AG04450 (cell line): Measurements from ENCODE around the gene ATP5MC3. TPM values are rescaled to one million over a fixed set of nuclear protein-coding genes. Genes with fewer than 3 reads are reported as not detected.

Experiments used
- CTCF ChIA-PET: fragments of 300-600, 350-600 bp; formaldehyde crosslinking; extraction: SDS; loops from one replicate; lab custom pipeline; 2022; ENCODE audit warnings: antibody characterized with exemption, inconsistent platforms; lab: Charles Lee
- POLR2A ChIA-PET: fragments of 350-600 bp; formaldehyde crosslinking; extraction: SDS; loops from one replicate; lab custom pipeline; 2021; ENCODE audit warnings: antibody characterized with exemption, inconsistent platforms; lab: Yijun Ruan, JAX
- DNase-seq: peaks from one replicate; pipeline ENCODE4 v3.0.0-alpha.2; 2011; ENCODE audit warnings: low read depth, low spot score
- H3K27ac ChIP-seq: one replicate; pipeline ENCODE4 v1.5.1; 2012; ENCODE audit warnings: low read depth, low read length, control low read depth
- H3K27me3 ChIP-seq: one replicate; pipeline ENCODE4 v1.6.0; 2012; ENCODE audit warnings: low read length; ENCODE audit not compliant: control insufficient read depth, insufficient read depth
- H3K4me3 ChIP-seq: 2 replicates; pipeline ENCODE4 v1.5.1; 2011; ENCODE audit warnings: mild to moderate bottlenecking, low read depth, low read length, control low read depth
- H3K9me3 ChIP-seq: 2 replicates; pipeline ENCODE4 v1.5.1; 2012; ENCODE audit warnings: low read length; ENCODE audit not compliant: control insufficient read depth, insufficient read depth
- CTCF ChIP-seq: IDR thresholded peaks from 2 replicates; pipeline ENCODE4 v1.5.1; 2011; ENCODE audit warnings: low read depth, low read length, control low read depth, inconsistent platforms
- polyA plus RNA-seq: library from polyadenylated mRNA; depleted of rRNA; stranded (reverse); fragments of >200 nt; gene quantifications from 2 replicates; pipeline ENCODE4 v1.2.3, GENCODE V29; 2011

ATP5MC3 gene
- polyA plus RNA-seq, 1 experiment, result 519 TPM

GRCh38 chr2:175183674-175184073 lies 2.2 kb upstream of the ATP5MC3 start:
- Histone ChIP-seq H3K9me3 (no peaks in the 10 kb centered on the region; the same call in 1 of the 2 replicates), H3K27me3 (no peaks in the 10 kb centered on the region), H3K4me3 (no peak overlapping the region), H3K27ac (no peak overlapping the region)
- ChIA-PET CTCF (no interaction called here), POLR2A (no interaction called here)
- TF ChIP-seq CTCF, result no peak
- DNase-seq, result no peak

GRCh38 chr2:175181877-175182308 lies 383 bp upstream of the ATP5MC3 start:
- no peak for DNase-seq
- Histone ChIP-seq H3K27me3 (no peaks in the 10 kb centered on the region), H3K9me3 (no peaks in the 10 kb centered on the region; the same call in 1 of the 2 replicates), H3K27ac (no peak overlapping the region), H3K4me3 (peak overlapping the region; percentile 84)
- no peak for TF ChIP-seq CTCF
- ChIA-PET POLR2A (interaction anchor here (1.7 kb wide), 1 partner anchor 13 kb away, joined by 6 read pairs; the partner anchor contains the start of gene ATF2), CTCF (interaction anchor here (0.9 to 2.2 kb wide), 3 partner anchors 22 to 482 kb away, joined by 3 to 6 read pairs (median 3); no protein-coding TSS in a partner anchor)

- no peak for DNase-seq
- ChIA-PET CTCF (interaction anchor here (0.7 to 2.2 kb wide), 2 partner anchors 28 to 71 kb away, joined by 3 to 6 read pairs; no protein-coding TSS in a partner anchor), POLR2A (interaction anchor here (1.7 kb wide), 1 partner anchor 12 kb away, joined by 6 read pairs; the partner anchor contains the start of gene ATF2)
- Histone ChIP-seq H3K9me3 (no peaks in the 10 kb centered on the region; the same call in 1 of the 2 replicates), H3K27me3 (no peaks in the 10 kb centered on the region), H3K27ac (peak overlapping the region; percentile 31), H3K4me3 (peak overlapping the region; percentile 84)
- no peak for TF ChIP-seq CTCF
Observed at GRCh38 chr2:175180701-175181103, 808 bp downstream of the ATP5MC3 start.

GRCh38 chr2:175176624-175177023 lies 4.9 kb downstream of the ATP5MC3 start:
- Histone ChIP-seq H3K4me3 (no peak overlapping the region), H3K27me3 (no peaks in the 10 kb centered on the region), H3K9me3 (no peaks in the 10 kb centered on the region; the same call in 1 of the 2 replicates), H3K27ac (no peak overlapping the region)
- no peak for TF ChIP-seq CTCF
- POLR2A ChIA-PET, result no interaction called here
- CTCF ChIA-PET, result interaction anchor here (0.9 kb wide), 1 partner anchor 8 kb away, joined by 3 read pairs; the partner anchor contains the start of gene ATF2
- no peak for DNase-seq

GRCh38 chr2:175175896-175176295 lies 5.6 kb downstream of the ATP5MC3 start:
- H3K4me3 ChIP-seq, result no peak overlapping the region
- ChIA-PET CTCF (no interaction called here), POLR2A (no interaction called here)
- TF ChIP-seq CTCF, result no peak
- H3K9me3 ChIP-seq, result no peaks in the 10 kb centered on the region
- DNase-seq, result no peak
- H3K27me3 ChIP-seq, result no peaks in the 10 kb centered on the region
- H3K27ac ChIP-seq, result no peak overlapping the region
